Activated B cell treated with CpG ODN at 0.5 μM for 24 hours (primary cell): Measurements from ENCODE around the gene MFSD1. TPM values are rescaled to one million over a fixed set of nuclear protein-coding genes. Genes with fewer than 3 reads are reported as not detected.

Experiments used
- ATAC-seq: fragments of 200-7000 bp; cut with Tn5 transposase; one replicate; pipeline ENCODE4 v1.10.0; 2021; ENCODE audit warnings: low read depth, mild to moderate bottlenecking, moderate library complexity
- CTCF ChIA-PET: fragments of 350-600 bp; sonication (Branson Sonifier 250); formaldehyde crosslinking; loops from one replicate; lab custom pipeline; 2021; ENCODE audit warnings: antibody characterized with exemption; lab: Charles Lee
- POLR2A ChIA-PET: fragments of 350-600 bp; sonication (Branson Sonifier 250); formaldehyde crosslinking; loops from one replicate; lab custom pipeline; 2021; ENCODE audit warnings: antibody characterized with exemption; lab: Charles Lee
- DNase-seq: peaks from one replicate; pipeline ENCODE4 v3.0.0; 2022
- H3K27ac Mint-ChIP-seq: one replicate; pipeline ENCODE4 v1.8.0; 2020; ENCODE audit warnings: mixed read lengths
- H3K27me3 Mint-ChIP-seq: one replicate; pipeline ENCODE4 v1.8.0; 2021; ENCODE audit warnings: mixed read lengths
- H3K36me3 Mint-ChIP-seq: one replicate; pipeline ENCODE4 v1.8.0; 2021; ENCODE audit warnings: low read depth, mixed read lengths
- H3K4me1 Mint-ChIP-seq: one replicate; pipeline ENCODE4 v1.8.0; 2021; ENCODE audit warnings: mixed read lengths
- H3K4me3 Mint-ChIP-seq: one replicate; pipeline ENCODE4 v1.8.0; 2020; ENCODE audit warnings: mild to moderate bottlenecking, mixed read lengths
- H3K9me3 Mint-ChIP-seq: one replicate; pipeline ENCODE4 v1.8.0; 2020; ENCODE audit warnings: mixed read lengths
- CTCF ChIP-seq: fragments of 200-600 bp; IDR thresholded peaks from one replicate; pipeline ENCODE4 v1.8.0; 2022; ENCODE audit warnings: antibody characterized with exemption, mild to moderate bottlenecking
- intact Hi-C: fragments of 100-400 bp; cut with micrococcal nuclease; formaldehyde crosslinking; loops from one replicate; pipeline ENCODE4 v1.15.1; 2024
- total RNA-seq: library from RNA; stranded (reverse); gene quantifications from 2 replicates; pipeline ENCODE4 v1.2.3, GENCODE V29; 2022

MFSD1 gene
- total RNA-seq, 1 donor from 2014 or later: 41.6 TPM

- DNase-seq (no peak), ATAC-seq (no peak)
- peaks cover 8% of the 10 kb centered on the region for H3K27me3 Mint-ChIP-seq
- TF ChIP-seq CTCF: no peak
- POLR2A ChIA-PET: no interaction called here
- CTCF ChIA-PET: no interaction called here
- peaks cover 8% of the 10 kb centered on the region for H3K36me3 Mint-ChIP-seq
- intact Hi-C loops: no loop called here
- H3K27ac Mint-ChIP-seq: no peak overlapping the region
- no peaks in the 10 kb centered on the region for H3K4me1 Mint-ChIP-seq
- peaks cover 17% of the 10 kb centered on the region for H3K9me3 Mint-ChIP-seq
- H3K4me3 Mint-ChIP-seq: no peak overlapping the region
Observed at GRCh38 chr3:158859362-158859761, 57.5 kb downstream of the MFSD1 start.

- POLR2A ChIA-PET: no interaction called here
- CTCF ChIA-PET: no interaction called here
Observed at GRCh38 chr3:158863247-158863646, 61.4 kb downstream of the MFSD1 start.

GRCh38 chr3:158864492-158864891, 62.6 kb downstream of the MFSD1 start:
- H3K27ac Mint-ChIP-seq: no peak overlapping the region
- no peak for TF ChIP-seq CTCF
- H3K4me3 Mint-ChIP-seq: no peak overlapping the region
- ChIA-PET CTCF (no interaction called here), POLR2A (no interaction called here)
- no peaks in the 10 kb centered on the region for H3K4me1 Mint-ChIP-seq
- no peak for DNase-seq
- ATAC-seq: no peak
- intact Hi-C loops: no loop called here
- no peaks in the 10 kb centered on the region for H3K36me3 Mint-ChIP-seq
- H3K27me3 Mint-ChIP-seq: peaks cover 2% of the 10 kb centered on the region
- H3K9me3 Mint-ChIP-seq: no peaks in the 10 kb centered on the region

More at GRCh38 chr3:158863247-158863646, 61.4 kb downstream of the MFSD1 start:
- H3K27ac Mint-ChIP-seq: no peak overlapping the region
- intact Hi-C loops: no loop called here
- ATAC-seq (no peak), DNase-seq (no peak)
- no peaks in the 10 kb centered on the region for H3K9me3 Mint-ChIP-seq
- H3K36me3 Mint-ChIP-seq: no peaks in the 10 kb centered on the region
- H3K4me1 Mint-ChIP-seq: no peaks in the 10 kb centered on the region
- TF ChIP-seq CTCF: no peak
- no peak overlapping the region for H3K4me3 Mint-ChIP-seq
- H3K27me3 Mint-ChIP-seq: peaks cover 2% of the 10 kb centered on the region

GRCh38 chr3:158875700-158876099, 73.8 kb downstream of the MFSD1 start:
- DNase-seq: no peak
- ChIA-PET CTCF (no interaction called here), POLR2A (interaction anchor here (0.6 kb wide), 1 partner anchor 1016 kb away, joined by 3 read pairs; no protein-coding TSS in a partner anchor)
- ATAC-seq: no peak
- no peaks in the 10 kb centered on the region for H3K36me3 Mint-ChIP-seq
- intact Hi-C loops: no loop called here
- H3K9me3 Mint-ChIP-seq: no peaks in the 10 kb centered on the region
- H3K27ac Mint-ChIP-seq: no peak overlapping the region
- no peak for TF ChIP-seq CTCF
- H3K4me3 Mint-ChIP-seq: no peak overlapping the region
- H3K27me3 Mint-ChIP-seq: no peaks in the 10 kb centered on the region
- H3K4me1 Mint-ChIP-seq: no peaks in the 10 kb centered on the region

Other genes starting within 250 kb of the MFSD1 start
- gene MLF1, start 230.9 kb upstream of the MFSD1 start, total RNA-seq: not detected in 2 replicates
- 46.8 and 56.4 TPM in 2 replicates for gene GFM1, start 157.5 kb upstream of the MFSD1 start, total RNA-seq
- gene LXN, start 129.4 kb upstream of the MFSD1 start, total RNA-seq: 5.2 and 5.9 TPM in 2 replicates
- gene RARRES1, start 69.6 kb upstream of the MFSD1 start, total RNA-seq: not detected in 2 replicates